ENCODE results near the gene ENHO. TPM values are rescaled to one million over a fixed set of nuclear protein-coding genes. Genes with fewer than 3 reads are reported as not detected.
A peak's percentile ranks its signal among the peaks of the same experiment; 100 is the strongest.

Gene ENHO
- total RNA-seq, 4 donors from 2014 or later: not detected

GRCh38 chr9:34563262-34563661 is 40.5 kb upstream of the ENHO start:
- no peaks in the 10 kb centered on the region for H3K27me3 ChIP-seq
- intact Hi-C loops (cut with DNase I): no loop called here
- TF ChIP-seq POLR2A (IDR thresholded peaks at IDR 0.05) (no peak), CTCF (IDR thresholded peaks at IDR 0.05) (no peak)

GRCh38 chr9:34562135-34562745 is 39.5 kb upstream of the ENHO start:
- 84 to 85% methylated on average over 7 of the region's 7 CpGs for WGBS, 2 donors
- H3K27me3 ChIP-seq: no peaks in the 10 kb centered on the region
- H3K36me3 ChIP-seq: no peaks in the 10 kb centered on the region
- TF ChIP-seq POLR2A (IDR thresholded peaks at IDR 0.05) (no peak), CTCF (IDR thresholded peaks at IDR 0.05) (peak in 1 of 6 experiments; percentile 25)
- H3K27ac ChIP-seq: no peak overlapping the region
- no peak overlapping the region for H3K4me3 ChIP-seq (replicated peaks in 1 of 3)
- H3K9me3 ChIP-seq: no peaks in the 10 kb centered on the region
- DNase-seq: no peak
- H3K4me1 ChIP-seq: peaks cover 0 to 10% of the 10 kb centered on the region in 2 donors
- intact Hi-C loops (cut with DNase I): no loop called here

More at GRCh38 chr9:34563262-34563661, 40.5 kb upstream of the ENHO start:
- Histone ChIP-seq H3K27ac (no peak overlapping the region), H3K9me3 (no peaks in the 10 kb centered on the region), H3K36me3 (no peaks in the 10 kb centered on the region), H3K4me1 (peaks cover 0 to 10% of the 10 kb centered on the region in 2 donors), H3K4me3 (replicated peaks in 1 of 3) (no peak overlapping the region)
- DNase-seq: no peak
- WGBS, 2 donors: 84 to 86% methylated on average over 5 of the region's 5 CpGs

- Histone ChIP-seq H3K36me3 (no peaks in the 10 kb centered on the region), H3K27me3 (no peaks in the 10 kb centered on the region), H3K4me1 (peaks cover 0 to 10% of the 10 kb centered on the region in 2 donors), H3K4me3 (replicated peaks in 1 of 3) (no peak overlapping the region), H3K27ac (no peak overlapping the region), H3K9me3 (no peaks in the 10 kb centered on the region)
- WGBS, 2 donors: 61 to 63% methylated on average over 15 to 21 of the region's 21 CpGs
- intact Hi-C loops (cut with DNase I): no loop called here
- TF ChIP-seq CTCF (IDR thresholded peaks at IDR 0.05) (no peak), POLR2A (IDR thresholded peaks at IDR 0.05) (no peak)
- no peak for DNase-seq
These were observed 37.9 kb upstream of the ENHO start for GRCh38 chr9:34560599-34561214.

- Histone ChIP-seq H3K27ac (no peak overlapping the region), H3K4me1 (peaks cover 0 to 10% of the 10 kb centered on the region in 2 donors), H3K27me3 (no peaks in the 10 kb centered on the region), H3K36me3 (no peaks in the 10 kb centered on the region), H3K4me3 (replicated peaks in 1 of 3) (no peak overlapping the region), H3K9me3 (no peaks in the 10 kb centered on the region)
- intact Hi-C loops (cut with DNase I): no loop called here
- 22 to 27% methylated on average over 8 to 9 of the region's 21 CpGs for WGBS, 2 donors
- TF ChIP-seq POLR2A (IDR thresholded peaks at IDR 0.05) (no peak), CTCF (IDR thresholded peaks at IDR 0.05) (no peak)
- no peak for DNase-seq
These were observed 37.0 kb upstream of the ENHO start for GRCh38 chr9:34559624-34560455.

All from thyroid gland (tissue), 4 donors.